Trophoblast cell (in vitro differentiated cells and primary cell): ENCODE measurements around the gene RNF157.
A peak's percentile ranks its signal among the peaks of the same experiment; 100 is the strongest.

Experiments
- DNase-seq, 2 donors: peaks; one replicate each; pipeline ENCODE4 v3.0.0-alpha.2; 2016
- H2AFZ ChIP-seq: 2 replicates; pipeline ENCODE4 v1.6.1; 2013; ENCODE audit warnings: low read length, moderate library complexity, mild to moderate bottlenecking; ENCODE audit not compliant: insufficient read depth, poor library complexity
- H2AK5ac ChIP-seq: 2 replicates; pipeline ENCODE4 v1.6.1; 2013; ENCODE audit warnings: mild to moderate bottlenecking, low read length
- H2BK120ac ChIP-seq: 2 replicates; pipeline ENCODE4 v1.6.1; 2013; ENCODE audit warnings: low read length, mild to moderate bottlenecking, moderate library complexity; ENCODE audit not compliant: insufficient read depth, poor library complexity
- H2BK12ac ChIP-seq: 2 replicates; pipeline ENCODE4 v1.6.1; 2013; ENCODE audit warnings: mild to moderate bottlenecking, low read length, moderate library complexity
- H2BK5ac ChIP-seq: 2 replicates; pipeline ENCODE4 v1.6.1; 2013; ENCODE audit warnings: low read length, low read depth, moderate library complexity, mild to moderate bottlenecking; ENCODE audit not compliant: poor library complexity
- H3K14ac ChIP-seq: 2 replicates; pipeline ENCODE4 v1.6.1; 2013; ENCODE audit warnings: mild to moderate bottlenecking, low read length
- H3K18ac ChIP-seq: 2 replicates; pipeline ENCODE4 v1.6.1; 2013; ENCODE audit warnings: mild to moderate bottlenecking, low read length
- H3K23ac ChIP-seq: 2 replicates; pipeline ENCODE4 v1.6.1; 2013; ENCODE audit warnings: low read length
- H3K27ac ChIP-seq: 2 replicates; pipeline ENCODE4 v1.5.1; 2013; ENCODE audit warnings: low read depth, mild to moderate bottlenecking, inconsistent platforms, low read length, moderate library complexity
- H3K27me3 ChIP-seq: 2 replicates; pipeline ENCODE4 v1.6.1; 2013; ENCODE audit warnings: inconsistent platforms, mild to moderate bottlenecking, low read length, moderate library complexity; ENCODE audit not compliant: insufficient read depth
- H3K36me3 ChIP-seq, 2 experiments: 1 replicate in 1 of 2; 2 replicates in 1 of 2; pipeline ENCODE4 v1.6.1; 2013; ENCODE audit warnings: low read length in 2 of 2, mild to moderate bottlenecking in 2 of 2, moderate library complexity in 1 of 2; ENCODE audit not compliant: insufficient read depth in 2 of 2, control insufficient read depth in 1 of 2
- H3K4ac ChIP-seq: 2 replicates; pipeline ENCODE4 v1.6.1; 2013; ENCODE audit warnings: low read depth, mild to moderate bottlenecking, low read length, moderate library complexity
- H3K4me1 ChIP-seq, 2 experiments: 1 replicate in 1 of 2; 2 replicates in 1 of 2; pipeline ENCODE4 v1.6.1; 2013; ENCODE audit warnings: low read length in 2 of 2, mild to moderate bottlenecking in 2 of 2, moderate library complexity in 1 of 2; ENCODE audit not compliant: insufficient read depth in 2 of 2, control insufficient read depth in 1 of 2
- H3K4me2 ChIP-seq: 2 replicates; pipeline ENCODE4 v1.6.1; 2013; ENCODE audit warnings: inconsistent platforms, mild to moderate bottlenecking, low read length, moderate library complexity
- H3K4me3 ChIP-seq: 2 replicates; pipeline ENCODE4 v1.5.1; 2013; ENCODE audit warnings: mild to moderate bottlenecking, low read depth, low read length, inconsistent platforms
- H3K79me1 ChIP-seq: one replicate; pipeline ENCODE4 v1.6.1; 2013; ENCODE audit warnings: low read length
- H3K79me2 ChIP-seq: 2 replicates; pipeline ENCODE4 v1.6.1; 2013; ENCODE audit warnings: low read length, mild to moderate bottlenecking; ENCODE audit not compliant: control insufficient read depth, insufficient read depth, poor library complexity
- H3K9ac ChIP-seq: 2 replicates; pipeline ENCODE4 v1.6.1; 2013; ENCODE audit warnings: mild to moderate bottlenecking, low read length
- H3K9me3 ChIP-seq: 2 replicates; pipeline ENCODE4 v1.6.1; 2013; ENCODE audit warnings: low read depth, mild to moderate bottlenecking, control low read depth, inconsistent platforms, low read length; ENCODE audit not compliant: insufficient read depth
- H4K12ac ChIP-seq: 2 replicates; pipeline ENCODE4 v1.6.1; 2013; ENCODE audit warnings: low read depth, mild to moderate bottlenecking, low read length, moderate library complexity
- H4K8ac ChIP-seq: 2 replicates; pipeline ENCODE4 v1.6.1; 2013; ENCODE audit warnings: low read depth, mild to moderate bottlenecking, low read length, moderate library complexity
- H4K91ac ChIP-seq: one replicate; pipeline ENCODE4 v1.6.1; 2013; ENCODE audit warnings: low read depth, mild to moderate bottlenecking, low read length, moderate library complexity
- WGBS: extraction: QIAGEN DNeasy Blood & Tissue Kit; methylation state at CpG from one replicate; pipeline ENCODE4 v1.1.7; 2013; ENCODE audit warnings: missing lambda C conversion rate; ENCODE audit not compliant: insufficient read length, insufficient coverage; ENCODE audit errors: extremely low coverage; 5-methylcytosine and 5-hydroxymethylcytosine counted together

Gene RNF157

GRCh38 chr17:76139801-76140660, 100.3 kb downstream of the RNF157 start:
- Histone ChIP-seq H3K9ac (no peak overlapping the region), H3K18ac (no peak overlapping the region), H3K27ac (no peak overlapping the region), H4K8ac (no peak overlapping the region), H2AK5ac (no peak overlapping the region), H3K23ac (no peak overlapping the region), H3K79me1 (no peaks in the 10 kb centered on the region), H3K79me2 (no peaks in the 10 kb centered on the region), H3K4ac (no peak overlapping the region), H2BK5ac (no peak overlapping the region), H4K12ac (no peak overlapping the region), H3K36me3 (no peaks in the 10 kb centered on the region), H3K4me3 (no peak overlapping the region), H3K27me3 (peaks cover 63% of the 10 kb centered on the region), H3K4me2 (peak overlapping the region; percentile 9), H2BK12ac (no peak overlapping the region), H2BK120ac (no peak overlapping the region), H3K9me3 (peaks cover 11% of the 10 kb centered on the region), H2AFZ (no peak overlapping the region), H3K14ac (no peak overlapping the region), H3K4me1 (peaks cover 17 to 31% of the 10 kb centered on the region in 2 experiments), H4K91ac (no peak overlapping the region)
- no peak for DNase-seq
- no CpG with 5 or more reads among the region's 78 CpGs for WGBS

- no CpG with 5 or more reads among the region's 15 CpGs for WGBS
Measured at GRCh38 chr17:76138896-76139752, 101.2 kb downstream of the RNF157 start.

GRCh38 chr17:76138234-76138895, 101.9 kb downstream of the RNF157 start:
- H4K8ac ChIP-seq = no peak overlapping the region
- H4K91ac ChIP-seq = no peak overlapping the region
- no peak overlapping the region for H4K12ac ChIP-seq
- no peaks in the 10 kb centered on the region for H3K36me3 ChIP-seq
- no peak overlapping the region for H3K9ac ChIP-seq
- no peak overlapping the region for H3K18ac ChIP-seq
- peaks cover 65% of the 10 kb centered on the region for H3K27me3 ChIP-seq
- no peak overlapping the region for H3K4me3 ChIP-seq
- H3K79me1 ChIP-seq = no peaks in the 10 kb centered on the region
- no peak overlapping the region for H2BK5ac ChIP-seq
- no peak overlapping the region for H3K4ac ChIP-seq
- H3K14ac ChIP-seq = no peak overlapping the region
- H2AFZ ChIP-seq = no peak overlapping the region
- H3K23ac ChIP-seq = no peak overlapping the region
- no CpG with 5 or more reads among the region's 23 CpGs for WGBS
- H3K4me1 ChIP-seq = peaks cover 17 to 31% of the 10 kb centered on the region in 2 experiments
- H3K9me3 ChIP-seq = peaks cover 11% of the 10 kb centered on the region
- H3K4me2 ChIP-seq = no peak overlapping the region
- no peak overlapping the region for H3K27ac ChIP-seq
- no peak overlapping the region for H2BK12ac ChIP-seq
- no peak for DNase-seq
- no peak overlapping the region for H2AK5ac ChIP-seq
- H3K79me2 ChIP-seq = no peaks in the 10 kb centered on the region
- H2BK120ac ChIP-seq = no peak overlapping the region

More at GRCh38 chr17:76138896-76139752, 101.2 kb downstream of the RNF157 start:
- H3K9ac ChIP-seq = no peak overlapping the region
- H2BK120ac ChIP-seq = no peak overlapping the region
- no peak overlapping the region for H3K27ac ChIP-seq
- peak overlapping the region; percentile 9 for H3K4me2 ChIP-seq
- no peaks in the 10 kb centered on the region for H3K79me1 ChIP-seq
- no peak overlapping the region for H2AK5ac ChIP-seq
- no peak overlapping the region for H2BK12ac ChIP-seq
- no peaks in the 10 kb centered on the region for H3K79me2 ChIP-seq
- H2BK5ac ChIP-seq = no peak overlapping the region
- H3K4ac ChIP-seq = no peak overlapping the region
- H3K4me3 ChIP-seq = no peak overlapping the region
- H4K91ac ChIP-seq = no peak overlapping the region
- peak in 1 of 2 donors; percentile 31 for DNase-seq
- no peak overlapping the region for H3K14ac ChIP-seq
- no peak overlapping the region for H3K23ac ChIP-seq
- H3K27me3 ChIP-seq = peaks cover 65% of the 10 kb centered on the region
- peaks cover 17 to 31% of the 10 kb centered on the region in 2 experiments for H3K4me1 ChIP-seq
- no peak overlapping the region for H2AFZ ChIP-seq
- H3K36me3 ChIP-seq = no peaks in the 10 kb centered on the region
- H4K8ac ChIP-seq = no peak overlapping the region
- no peak overlapping the region for H4K12ac ChIP-seq
- no peak overlapping the region for H3K18ac ChIP-seq
- H3K9me3 ChIP-seq = peaks cover 11% of the 10 kb centered on the region
